HCT116 (cell line): ENCODE data around the gene FOXR1. TPM values are rescaled to one million over a fixed set of nuclear protein-coding genes. Genes with fewer than 3 reads are reported as not detected.

ENCODE experiments used
- ATAC-seq: fragments of 200-7000 bp; cut with Tn5 transposase; 2 replicates; pipeline ENCODE4 v1.9.1; 2020; ENCODE audit warnings: mild to moderate bottlenecking, moderate library complexity
- BruUV-seq: library from RNA; stranded (reverse); fragments of 400-500 nt; replicated peaks from 2 replicates; lab custom pipeline; 2021; lab: Mats Ljungman, UMichigan
- CTCF ChIA-PET: fragments of 300-600 bp; sonication (Branson Sonifier 250); formaldehyde crosslinking; loops from one replicate; lab custom pipeline; 2021; ENCODE audit warnings: antibody characterized with exemption; lab: Charles Lee
- POLR2A ChIA-PET: fragments of 300-600, 350-600 bp; sonication (Branson Sonifier 250); formaldehyde crosslinking; loops from one replicate; lab custom pipeline; 2021; ENCODE audit warnings: antibody characterized with exemption; lab: Charles Lee
- RAD21 ChIA-PET, 2 experiments: fragments of 300-600 bp; sonication (Branson Sonifier 250); formaldehyde crosslinking; loops; one replicate each; lab custom pipeline; 2023; ENCODE audit warnings: low total read pairs in 2 of 2; ENCODE audit not compliant: uncharacterized antibody in 2 of 2, unreplicated experiment in 2 of 2, low non-redundant PET in 1 of 2; lab: Charles Lee
- DNase-seq: peaks from one replicate; pipeline ENCODE4 v3.0.0-alpha.2; 2010; ENCODE audit warnings: low read depth, low spot score
- H2AFZ ChIP-seq: fragments of 200-600 bp; shearing (Covaris generic), sonication (generic); 2 replicates; pipeline ENCODE4 v1.6.1; 2017; ENCODE audit warnings: low read depth, mixed run types, mixed read lengths, antibody characterized with exemption, low read length; ENCODE audit not compliant: poor library complexity, severe bottlenecking
- H3K27ac ChIP-seq: 2 replicates; pipeline ENCODE4 v1.5.1; 2012; ENCODE audit warnings: low read depth, low read length
- H3K27me3 ChIP-seq: fragments of 200-600 bp; sonication (generic); 2 replicates; pipeline ENCODE4 v1.6.1; 2016; ENCODE audit warnings: mixed run types, low read length, mixed read lengths; ENCODE audit not compliant: insufficient read depth
- H3K36me3 ChIP-seq, 2 experiments: fragments of 200-500 bp in 1 of 2; fragments of 200-600 bp in 1 of 2; sonication (Bioruptor generic) in 1 of 2; sonication (generic) in 1 of 2; 2 replicates each; pipeline versions ENCODE4 v1.5.1 to v1.6.1; 2014 to 2016; ENCODE audit warnings: low read length in 2 of 2, inconsistent platforms in 1 of 2, mixed read lengths in 1 of 2, mixed run types in 1 of 2; ENCODE audit not compliant: insufficient read depth in 2 of 2, control insufficient read depth in 1 of 2
- H3K4me1 ChIP-seq, 2 experiments: fragments of 200-600 bp in 1 of 2; sonication (generic) in 1 of 2; 2 replicates each; pipeline versions ENCODE4 v1.5.1 to v1.6.1; 2012 to 2017; ENCODE audit warnings: low read length in 2 of 2, inconsistent platforms in 1 of 2, mild to moderate bottlenecking in 1 of 2, mixed read lengths in 1 of 2, mixed run types in 1 of 2, moderate library complexity in 1 of 2; ENCODE audit not compliant: insufficient read depth in 2 of 2, control insufficient read depth in 1 of 2
- H3K4me2 ChIP-seq: fragments of 200-600 bp; sonication (generic); 2 replicates; pipeline ENCODE4 v1.6.1; 2017; ENCODE audit warnings: mixed run types, low read length, mixed read lengths
- H3K4me3 ChIP-seq, 2 experiments: fragments of 200-600 bp in 1 of 2; sonication (generic) in 1 of 2; replicated peaks in 1 of 2; 2 replicates each; pipeline ENCODE4 v1.5.1; 2011 to 2016; ENCODE audit warnings: low read length in 2 of 2, control low read depth in 1 of 2, low read depth in 1 of 2, mild to moderate bottlenecking in 1 of 2, mixed read lengths in 1 of 2, mixed run types in 1 of 2
- H3K79me2 ChIP-seq: fragments of 200-600 bp; sonication (generic); 2 replicates; pipeline ENCODE4 v1.6.1; 2017; ENCODE audit warnings: mild to moderate bottlenecking, mixed run types, low read length, moderate library complexity, mixed read lengths; ENCODE audit not compliant: insufficient read depth
- H3K9ac ChIP-seq: fragments of 200-600 bp; sonication (generic); 2 replicates; pipeline ENCODE4 v1.6.1; 2016; ENCODE audit warnings: low read length, mixed read lengths
- H3K9me2 ChIP-seq: fragments of 200-600 bp; sonication (generic), shearing (Covaris generic); 2 replicates; pipeline ENCODE4 v1.6.1; 2017; ENCODE audit warnings: mixed run types, mild to moderate bottlenecking, moderate library complexity; ENCODE audit not compliant: insufficient read depth
- H3K9me3 ChIP-seq, 2 experiments: fragments of 200-500 bp in 1 of 2; fragments of 200-600 bp in 1 of 2; sonication (Bioruptor generic) in 1 of 2; sonication (generic) in 1 of 2; 2 replicates each; pipeline ENCODE4 v1.6.1; 2014 to 2017; ENCODE audit warnings: low read length in 2 of 2, mixed read lengths in 2 of 2, inconsistent platforms in 1 of 2, low read depth in 1 of 2, mild to moderate bottlenecking in 1 of 2, mixed run types in 1 of 2, moderate library complexity in 1 of 2; ENCODE audit not compliant: control insufficient read depth in 1 of 2, insufficient read depth in 1 of 2
- H4K20me1 ChIP-seq: fragments of 200-600 bp; sonication (generic), shearing (Covaris generic); 2 replicates; pipeline ENCODE4 v1.6.1; 2017; ENCODE audit warnings: mixed run types, mild to moderate bottlenecking, moderate library complexity; ENCODE audit not compliant: insufficient read depth
- POLR2AphosphoS5 ChIP-seq: IDR thresholded peaks from 2 replicates; pipeline ENCODE4 v1.6.1; 2011; ENCODE audit warnings: mild to moderate bottlenecking, low read depth, low read length, moderate library complexity
- TCF7L2 ChIP-seq: IDR thresholded peaks from 2 replicates; pipeline ENCODE4 v1.7.0; 2011; ENCODE audit warnings: borderline replicate concordance, inconsistent platforms; ENCODE audit not compliant: insufficient read depth, insufficient read length; ENCODE audit errors: extremely low read depth
- ZFX ChIP-seq: fragments of 450-650 bp; IDR thresholded peaks from 2 replicates; pipeline ENCODE4 v1.6.1; 2017
- ZNF274 ChIP-seq: fragments of 200-500 bp; sonication (Bioruptor generic); IDR thresholded peaks from 2 replicates; pipeline ENCODE4 v1.6.1; 2014; ENCODE audit warnings: mild to moderate bottlenecking, low read depth, low read length, inconsistent platforms
- intact Hi-C: fragments of 100-400 bp; cut with micrococcal nuclease; formaldehyde crosslinking; loops from 2 replicates; pipeline ENCODE4 v1.10.0; 2022
- total RNA-seq: library from RNA; stranded (reverse); gene quantifications from one replicate; pipeline ENCODE4 v1.2.1, GENCODE V29; 2021; ENCODE audit not compliant: unreplicated experiment
- TF ChIP-seq, protein P1 (sequence below): IDR thresholded peaks from 2 replicates; pipeline ENCODE4 v1.6.1; 2012

Gene FOXR1
- total RNA-seq, 1 experiment from 2014 or later, result not detected

DNA sequence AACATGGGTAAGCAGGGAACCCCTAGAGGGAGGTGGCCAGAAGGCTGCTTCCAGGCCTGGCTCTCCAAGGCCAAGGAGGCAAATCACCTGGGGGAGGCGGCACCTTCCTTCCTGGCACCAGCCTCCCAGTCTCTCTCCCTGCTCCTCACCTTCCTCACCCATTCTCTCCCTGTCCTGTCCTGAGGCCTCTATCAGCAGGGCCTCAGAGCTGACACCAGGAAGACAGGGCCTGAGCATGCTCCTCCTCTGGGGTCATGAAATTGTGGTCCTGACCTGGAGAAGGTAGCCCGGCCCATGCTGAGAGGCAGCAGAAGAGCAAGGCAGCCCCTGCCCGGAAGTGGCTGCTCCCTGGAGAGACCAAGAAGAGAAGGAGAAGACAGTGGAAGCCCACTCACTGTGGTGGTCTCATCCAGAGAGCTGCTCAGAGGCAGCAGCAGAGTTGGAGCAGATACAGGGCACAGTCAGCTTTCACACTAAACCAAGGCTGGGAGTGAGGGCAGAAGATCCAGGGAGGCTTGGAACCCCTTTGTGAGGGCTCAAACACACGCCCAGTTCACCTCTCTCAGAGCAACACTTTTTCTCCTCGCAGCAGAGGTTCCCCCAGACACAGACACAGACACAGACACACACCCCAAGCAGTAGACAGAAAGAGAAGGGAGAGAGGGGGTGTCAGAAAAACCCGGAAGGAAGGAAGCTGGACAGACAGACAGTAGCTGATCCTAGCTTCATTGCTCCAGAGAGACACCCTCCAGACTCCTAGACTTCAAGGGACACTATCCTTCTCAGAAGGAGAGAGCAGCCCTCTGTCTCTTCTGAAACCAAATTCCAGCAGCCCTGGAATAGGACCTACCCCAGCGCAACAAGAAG lies 47.6 kb upstream of the FOXR1 start:
- CTCF ChIA-PET, result interaction anchor here (1.3 kb wide), 1 partner anchor 11 kb away, joined by 7 read pairs; no protein-coding TSS in a partner anchor
- TF ChIP-seq, protein P1, sequence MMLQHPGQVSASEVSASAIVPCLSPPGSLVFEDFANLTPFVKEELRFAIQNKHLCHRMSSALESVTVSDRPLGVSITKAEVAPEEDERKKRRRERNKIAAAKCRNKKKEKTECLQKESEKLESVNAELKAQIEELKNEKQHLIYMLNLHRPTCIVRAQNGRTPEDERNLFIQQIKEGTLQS, result no peak
- 0 out of 2 replicates have a peak, but pooled peaks have one; percentile 14 for TF ChIP-seq POLR2AphosphoS5
- peak; percentile 30; the same call in 1 of the 2 replicates for TF ChIP-seq ZFX

DNA sequence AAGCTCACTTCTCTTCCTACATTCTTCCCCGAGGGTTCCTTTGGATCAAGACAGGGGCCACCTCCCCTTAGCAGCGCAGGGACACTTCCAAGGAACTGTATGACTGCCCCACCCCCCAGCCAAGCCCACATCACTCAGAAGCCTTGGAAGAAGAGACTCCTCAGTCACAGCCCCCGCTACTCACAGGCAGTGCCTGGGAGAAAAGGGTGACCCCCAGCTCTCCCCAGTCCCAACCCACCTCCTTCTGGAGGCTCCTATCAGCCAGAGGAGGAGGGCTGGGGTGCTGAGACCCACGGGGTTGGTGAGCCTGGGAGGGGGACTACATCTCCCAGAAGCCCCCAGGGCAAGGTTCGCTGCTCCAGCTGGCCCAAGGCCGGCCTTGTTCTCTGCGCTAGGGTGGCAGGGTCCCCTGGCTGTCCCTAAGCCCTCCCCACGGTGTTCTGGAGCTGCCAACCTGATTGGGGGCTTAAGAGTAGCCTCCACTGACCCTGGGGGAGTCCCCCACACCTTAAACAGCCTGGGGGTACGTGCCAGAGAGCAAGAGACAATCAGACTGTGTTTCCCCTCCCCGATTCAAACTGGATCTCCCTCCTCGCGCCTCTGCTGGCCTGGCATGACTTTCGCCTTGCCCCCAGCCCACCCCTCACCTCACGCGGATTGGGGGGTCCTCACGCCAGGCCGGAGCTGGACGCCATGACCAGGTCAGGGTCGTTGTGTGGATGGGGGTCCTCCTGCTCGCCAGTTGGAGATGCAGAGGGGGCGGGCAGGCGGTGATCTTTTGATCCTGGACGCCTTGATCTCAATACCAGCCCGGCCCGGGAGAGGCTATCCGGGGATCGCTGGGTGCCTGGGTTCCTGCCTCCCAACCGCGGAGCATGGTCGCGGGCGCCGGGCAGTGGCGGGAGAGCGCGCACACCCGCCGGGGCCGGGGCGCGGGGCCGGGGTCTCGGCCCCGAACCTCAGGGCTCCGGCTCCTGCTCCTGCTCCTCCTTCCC lies 46.7 kb upstream of the FOXR1 start:
- POLR2A ChIA-PET, result interaction anchor here (1.7 kb wide), 1 partner anchor 135 kb away, joined by 5 read pairs; no protein-coding TSS in a partner anchor
- Histone ChIP-seq H2AFZ (no peak overlapping the region), H3K79me2 (peaks cover 56% of the 10 kb centered on the region), H3K4me1 (peaks cover 59 to 82% of the 10 kb centered on the region in 2 experiments), H3K4me3 (peak overlapping the region; percentile 96), H3K36me3 (no peaks in the 10 kb centered on the region; a peak in 1 of 4 replicates), H3K4me2 (peak overlapping the region; percentile 100), H3K9ac (peak overlapping the region; percentile 95), H3K27me3 (no peaks in the 10 kb centered on the region), H3K9me3 (no peaks in the 10 kb centered on the region), H4K20me1 (no peaks in the 10 kb centered on the region), H3K27ac (peak overlapping the region; percentile 100), H3K9me2 (no peaks in the 10 kb centered on the region)
- intact Hi-C loops, result no loop called here
- RAD21 ChIA-PET, result interaction anchor here (0.8 to 1.6 kb wide), 5 partner anchors 13 to 16 kb away, joined by 3 to 7 read pairs (median 4); no protein-coding TSS in a partner anchor
- TF ChIP-seq POLR2AphosphoS5 (no peak), TCF7L2 (peak; percentile 89), ZNF274 (no peak), ZFX (0 out of 2 replicates have a peak, but pooled peaks have one; percentile 39)
- ATAC-seq (no peak), DNase-seq (no peak)
- CTCF ChIA-PET, result interaction anchor here (1.0 to 6.6 kb wide), 3 partner anchors 12 to 235 kb away, joined by 4 to 150 read pairs (median 7); no protein-coding TSS in a partner anchor
- TSS peak; percentile 45 for BruUV-seq

More for the DNA sequence above, 47.6 kb upstream of the FOXR1 start:
- Histone ChIP-seq H3K79me2 (peaks cover 66% of the 10 kb centered on the region), H4K20me1 (no peaks in the 10 kb centered on the region), H3K27ac (peak overlapping the region; percentile 100), H3K4me2 (peak overlapping the region; percentile 100), H3K36me3 (no peaks in the 10 kb centered on the region; a peak in 1 of 4 replicates), H3K9ac (peak overlapping the region; percentile 95), H3K9me2 (no peaks in the 10 kb centered on the region), H3K4me1 (peaks cover 68 to 88% of the 10 kb centered on the region in 2 experiments), H3K9me3 (no peaks in the 10 kb centered on the region), H3K4me3 (peak overlapping the region; percentile 96), H2AFZ (no peak overlapping the region), H3K27me3 (no peaks in the 10 kb centered on the region)
- ATAC-seq (no peak), DNase-seq (no peak)
- BruUV-seq, result no TSS peak
- intact Hi-C loops, result no loop called here
- ChIA-PET RAD21 (interaction anchor here in 1 of 2 experiments (0.8 to 1.1 kb wide), 2 partner anchors 12 to 15 kb away, joined by 4 read pairs; no protein-coding TSS in a partner anchor), POLR2A (no interaction called here)
